Lung (tissue), 12 donors: ENCODE measurements around the gene MIOS. TPM values are rescaled to one million over a fixed set of nuclear protein-coding genes. Genes with fewer than 3 reads are reported as not detected.

ENCODE experiments used
- ATAC-seq: fragments of 200-7000 bp; cut with Tn5 transposase; one replicate; pipeline ENCODE4 v1.9.1; 2020; ENCODE audit warnings: moderate number of reproducible peaks; ENCODE audit not compliant: insufficient read depth, low FRiP score
- DNase-seq, 3 donors: peaks; one replicate each; pipeline ENCODE4 v3.0.0-alpha.2; 2013 to 2017
- H3K27ac ChIP-seq, 2 donors: one replicate each; pipeline ENCODE4 v1.5.1; 2013; ENCODE audit warnings: mild to moderate bottlenecking in 2 of 2, moderate library complexity in 2 of 2, control low read depth in 1 of 2, inconsistent platforms in 1 of 2, low read depth in 1 of 2, low read length in 1 of 2
- H3K27me3 ChIP-seq, 3 donors: one replicate each; pipeline ENCODE4 v1.5.1; 2013; ENCODE audit warnings: low read length in 2 of 3; ENCODE audit not compliant: control insufficient read depth in 3 of 3, insufficient read depth in 3 of 3
- H3K36me3 ChIP-seq, 4 donors: one replicate each; pipeline ENCODE4 v1.5.1; 2013; ENCODE audit warnings: low read length in 4 of 4, mild to moderate bottlenecking in 1 of 4, moderate library complexity in 1 of 4; ENCODE audit not compliant: control insufficient read depth in 4 of 4, insufficient read depth in 4 of 4
- H3K4me1 ChIP-seq, 5 donors: one replicate each; pipeline ENCODE4 v1.5.1; 2013; ENCODE audit warnings: low read length in 5 of 5, mild to moderate bottlenecking in 2 of 5, moderate library complexity in 1 of 5; ENCODE audit not compliant: control insufficient read depth in 5 of 5, insufficient read depth in 5 of 5
- H3K4me3 ChIP-seq: one replicate; pipeline ENCODE4 v1.5.1; 2013; ENCODE audit warnings: mild to moderate bottlenecking, control low read depth, moderate library complexity
- H3K9ac ChIP-seq, 2 donors: one replicate each; pipeline ENCODE4 v1.5.1; 2013; ENCODE audit warnings: low read length in 2 of 2, control low read depth in 1 of 2; ENCODE audit not compliant: insufficient read depth in 1 of 2
- H3K9me3 ChIP-seq, 4 donors: one replicate each; pipeline ENCODE4 v1.5.1; 2013; ENCODE audit warnings: low read length in 3 of 4, mild to moderate bottlenecking in 1 of 4, moderate library complexity in 1 of 4; ENCODE audit not compliant: control insufficient read depth in 4 of 4, insufficient read depth in 3 of 4
- WGBS, 2 donors: extraction: QIAGEN DNeasy Blood & Tissue Kit; methylation state at CpG; one replicate each; pipeline ENCODE4 v1.1.7; 2013; 5-methylcytosine and 5-hydroxymethylcytosine counted together
- polyA plus RNA-seq, 2 donors: library from polyadenylated mRNA; stranded (reverse); fragments of 200-250 nt; gene quantifications; one replicate each; pipeline ENCODE4 v1.2.1, GENCODE V29; 2013
- total RNA-seq, 2 donors: library from RNA; depleted of rRNA in 1 of 2; stranded (reverse); fragments of >200 nt in 1 of 2; gene quantifications; one replicate each; pipeline ENCODE4 v1.2.1, GENCODE V29; 2014 to 2021
- TF ChIP-seq, protein P1 (sequence below): IDR thresholded peaks from 2 replicates; pipeline ENCODE4 v1.5.1; 2012; ENCODE audit warnings: mild to moderate bottlenecking; ENCODE audit errors: control extremely low read depth, extremely low read depth
- donor health status: control.
- donor health status: control.
- donor health status: Bipolar disorder and iron deficiency.
- donor health status: healthy.
- donor health status: DM: yes; HTN: yes; CAD: no.

The MIOS gene
- total and polyA plus RNA-seq, 4 donors: 8.7 to 45.6 (median 24.0) TPM

- Histone ChIP-seq H3K4me3 (no peak overlapping the region), H3K27me3 (no peaks in the 10 kb centered on the region), H3K9ac (no peak overlapping the region), H3K9me3 (no peaks in the 10 kb centered on the region), H3K36me3 (peaks cover 1 to 3% (median 3%) of the 10 kb centered on the region in 4 donors), H3K4me1 (peaks cover 0 to 3% (median 0%) of the 10 kb centered on the region in 5 donors), H3K27ac (no peak overlapping the region)
- ATAC-seq (no peak), DNase-seq (no peak)
- WGBS, 2 donors: 94 to 97% methylated on average over 1 of the region's 1 CpG
- TF ChIP-seq, protein P1, sequence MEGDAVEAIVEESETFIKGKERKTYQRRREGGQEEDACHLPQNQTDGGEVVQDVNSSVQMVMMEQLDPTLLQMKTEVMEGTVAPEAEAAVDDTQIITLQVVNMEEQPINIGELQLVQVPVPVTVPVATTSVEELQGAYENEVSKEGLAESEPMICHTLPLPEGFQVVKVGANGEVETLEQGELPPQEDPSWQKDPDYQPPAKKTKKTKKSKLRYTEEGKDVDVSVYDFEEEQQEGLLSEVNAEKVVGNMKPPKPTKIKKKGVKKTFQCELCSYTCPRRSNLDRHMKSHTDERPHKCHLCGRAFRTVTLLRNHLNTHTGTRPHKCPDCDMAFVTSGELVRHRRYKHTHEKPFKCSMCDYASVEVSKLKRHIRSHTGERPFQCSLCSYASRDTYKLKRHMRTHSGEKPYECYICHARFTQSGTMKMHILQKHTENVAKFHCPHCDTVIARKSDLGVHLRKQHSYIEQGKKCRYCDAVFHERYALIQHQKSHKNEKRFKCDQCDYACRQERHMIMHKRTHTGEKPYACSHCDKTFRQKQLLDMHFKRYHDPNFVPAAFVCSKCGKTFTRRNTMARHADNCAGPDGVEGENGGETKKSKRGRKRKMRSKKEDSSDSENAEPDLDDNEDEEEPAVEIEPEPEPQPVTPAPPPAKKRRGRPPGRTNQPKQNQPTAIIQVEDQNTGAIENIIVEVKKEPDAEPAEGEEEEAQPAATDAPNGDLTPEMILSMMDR: no peak
Measured at GRCh38 chr7:7584653-7585052, 18.0 kb downstream of the MIOS start.

DNA sequence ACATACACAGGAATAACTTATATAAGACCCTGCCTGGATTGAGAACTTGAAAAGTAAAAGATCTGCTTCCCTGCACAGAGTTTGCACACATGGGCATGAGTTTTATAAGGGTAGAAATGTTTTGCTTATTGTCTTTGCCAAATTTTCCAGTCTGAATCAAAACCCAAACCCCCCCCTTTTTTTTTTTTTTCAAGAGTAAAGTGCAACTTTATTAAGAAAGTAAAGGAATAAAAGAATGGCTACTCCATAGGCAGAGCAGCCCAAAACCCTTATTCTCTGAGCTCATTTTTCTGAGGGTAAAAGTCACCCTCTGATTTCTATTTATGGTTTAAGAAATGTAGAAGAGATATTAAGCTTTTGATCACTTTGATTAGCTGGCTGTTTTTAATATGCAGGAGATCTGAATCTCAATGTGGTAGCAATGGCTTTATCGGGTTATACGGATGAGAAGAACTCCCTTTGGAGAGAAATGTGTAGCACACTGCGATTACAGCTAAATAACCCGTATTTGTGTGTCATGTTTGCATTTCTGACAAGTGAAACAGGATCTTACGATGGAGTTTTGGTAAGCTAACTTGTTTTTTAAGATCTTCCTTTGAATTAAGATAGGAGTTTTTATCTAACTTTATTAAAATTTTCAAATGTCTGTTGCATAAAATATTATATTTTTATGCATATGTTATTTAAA, 18.7 kb downstream of the MIOS start:
- peaks cover 0 to 3% (median 0%) of the 10 kb centered on the region in 5 donors for H3K4me1 ChIP-seq
- no peaks in the 10 kb centered on the region for H3K9me3 ChIP-seq
- no peak overlapping the region for H3K4me3 ChIP-seq
- ATAC-seq: no peak
- TF ChIP-seq, protein P1: no peak
- DNase-seq: no peak
- H3K9ac ChIP-seq: no peak overlapping the region
- H3K27me3 ChIP-seq: no peaks in the 10 kb centered on the region
- WGBS, 2 donors: 93 to 96% methylated on average over 5 of the region's 5 CpGs
- H3K27ac ChIP-seq: no peak overlapping the region
- peaks cover 1 to 4% (median 3%) of the 10 kb centered on the region in 4 donors for H3K36me3 ChIP-seq

GRCh38 chr7:7595451-7595850, 28.8 kb downstream of the MIOS start:
- H3K4me1 ChIP-seq: no peaks in the 10 kb centered on the region
- H3K36me3 ChIP-seq: peaks cover 5 to 14% (median 8%) of the 10 kb centered on the region in 4 donors
- H3K9ac ChIP-seq: no peak overlapping the region
- 93 to 97% methylated on average over 1 of the region's 1 CpG for WGBS, 2 donors
- no peaks in the 10 kb centered on the region for H3K27me3 ChIP-seq
- H3K9me3 ChIP-seq: no peaks in the 10 kb centered on the region
- TF ChIP-seq, protein P1: peak; percentile 15
- no peak overlapping the region for H3K4me3 ChIP-seq
- ATAC-seq: no peak
- no peak overlapping the region for H3K27ac ChIP-seq
- DNase-seq: peak in 2 of 3 donors; percentile 47 to 56
